ENCODE measurements around the gene KLHL35.

DNA sequence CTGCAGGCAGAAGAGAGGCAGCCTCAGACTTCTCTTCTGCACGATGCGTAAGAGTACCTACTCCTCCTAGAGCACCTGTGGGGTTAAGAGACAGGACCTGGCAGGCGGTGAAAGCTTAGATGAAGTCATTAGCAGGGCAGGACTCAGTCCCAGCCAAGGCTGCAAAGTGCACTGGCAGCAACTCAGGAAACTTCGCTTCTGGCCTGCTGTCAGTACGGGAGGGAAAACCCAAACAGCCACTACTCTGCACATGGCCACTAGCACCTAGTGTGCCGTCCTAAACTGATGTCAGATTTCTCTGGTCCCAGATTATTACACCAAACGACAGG, 8.8 kb upstream of the KLHL35 start:
- TF ChIP-seq CTCF (IDR thresholded peaks at IDR 0.05) (no peak), POLR2AphosphoS5 (IDR thresholded peaks at IDR 0.05) (no peak)

Data from stomach (tissue), 4 donors.